Upper lobe of right lung (tissue), 1 donor: ENCODE measurements around the gene THSD4. TPM values are rescaled to one million over a fixed set of nuclear protein-coding genes. Genes with fewer than 3 reads are reported as not detected.

ENCODE experiments used
- ATAC-seq: fragments of 200-7000 bp; cut with Tn5 transposase; one replicate; pipeline ENCODE4 v1.9.1; 2020; ENCODE audit warnings: mild to moderate bottlenecking, moderate library complexity
- DNase-seq: peaks from one replicate; pipeline ENCODE4 v3.0.0-alpha.2; 2020
- H3K27ac ChIP-seq: fragments of 200-600 bp; one replicate; pipeline ENCODE4 v1.8.0; 2022
- H3K27me3 ChIP-seq: fragments of 200-600 bp; one replicate; pipeline ENCODE4 v1.8.0; 2022; ENCODE audit warnings: mild to moderate bottlenecking
- H3K36me3 ChIP-seq: fragments of 200-600 bp; one replicate; pipeline ENCODE4 v1.8.0; 2022
- H3K4me1 ChIP-seq: fragments of 200-600 bp; one replicate; pipeline ENCODE4 v1.8.0; 2022
- H3K4me3 ChIP-seq: fragments of 200-600 bp; one replicate; pipeline ENCODE4 v1.8.0; 2022; ENCODE audit warnings: mild to moderate bottlenecking
- H3K9me3 ChIP-seq: fragments of 200-600 bp; one replicate; pipeline ENCODE4 v1.8.0; 2022
- intact Hi-C: fragments of 100-400 bp; cut with DNase I; formaldehyde crosslinking; loops from one replicate; pipeline ENCODE4 v1.11.0; 2022
- total RNA-seq: library from RNA; stranded (reverse); fragmentation: NEBNext Ultra II Directional; extraction: Animal tissue kit (Norgen Biotek cat#: 25700); gene quantifications from one replicate; pipeline ENCODE4 v1.2.1, GENCODE V29; 2021
- TF ChIP-seq, protein P1 (sequence below): fragments of 200-600 bp; IDR thresholded peaks from one replicate; pipeline ENCODE4 v1.8.0; 2022; ENCODE audit warnings: antibody characterized with exemption
- donor health status: DM: no; HTN: yes; CAD: no; lungs with severe emphysema.

THSD4 gene
- total RNA-seq, 1 donor from 2014 or later = 25.6 TPM

DNA sequence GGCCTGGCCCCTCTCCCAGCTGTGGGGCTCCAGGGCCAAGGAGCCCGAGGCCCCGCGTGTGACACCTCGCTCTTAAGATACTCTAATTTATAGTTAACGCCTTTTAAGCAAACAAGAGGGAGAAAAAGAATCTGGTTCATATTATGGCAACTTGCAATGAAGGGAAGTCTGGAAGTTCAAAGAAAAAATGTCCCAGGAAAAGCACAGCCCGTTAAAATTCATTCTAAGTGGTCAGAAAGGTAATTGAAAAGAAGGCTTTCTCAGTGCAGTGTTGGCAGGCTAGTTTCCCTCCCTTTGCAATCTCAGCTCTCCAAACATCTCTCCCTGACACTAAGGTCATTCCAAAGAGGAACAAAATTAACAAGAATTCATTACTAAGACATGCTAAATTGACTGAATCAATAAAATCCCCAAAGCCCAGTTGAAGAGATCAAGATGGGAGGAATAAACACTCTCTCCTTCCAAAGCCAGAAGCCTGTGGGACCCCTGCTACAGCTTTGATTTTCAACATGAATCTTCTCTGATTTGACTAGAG is 339.3 kb downstream of the THSD4 start:
- DNase-seq (no peak), ATAC-seq (no peak)
- Histone ChIP-seq H3K4me3 (no peak overlapping the region), H3K4me1 (no peaks in the 10 kb centered on the region), H3K9me3 (no peaks in the 10 kb centered on the region), H3K27me3 (no peaks in the 10 kb centered on the region), H3K36me3 (no peaks in the 10 kb centered on the region), H3K27ac (no peak overlapping the region)
- TF ChIP-seq, protein P1, sequence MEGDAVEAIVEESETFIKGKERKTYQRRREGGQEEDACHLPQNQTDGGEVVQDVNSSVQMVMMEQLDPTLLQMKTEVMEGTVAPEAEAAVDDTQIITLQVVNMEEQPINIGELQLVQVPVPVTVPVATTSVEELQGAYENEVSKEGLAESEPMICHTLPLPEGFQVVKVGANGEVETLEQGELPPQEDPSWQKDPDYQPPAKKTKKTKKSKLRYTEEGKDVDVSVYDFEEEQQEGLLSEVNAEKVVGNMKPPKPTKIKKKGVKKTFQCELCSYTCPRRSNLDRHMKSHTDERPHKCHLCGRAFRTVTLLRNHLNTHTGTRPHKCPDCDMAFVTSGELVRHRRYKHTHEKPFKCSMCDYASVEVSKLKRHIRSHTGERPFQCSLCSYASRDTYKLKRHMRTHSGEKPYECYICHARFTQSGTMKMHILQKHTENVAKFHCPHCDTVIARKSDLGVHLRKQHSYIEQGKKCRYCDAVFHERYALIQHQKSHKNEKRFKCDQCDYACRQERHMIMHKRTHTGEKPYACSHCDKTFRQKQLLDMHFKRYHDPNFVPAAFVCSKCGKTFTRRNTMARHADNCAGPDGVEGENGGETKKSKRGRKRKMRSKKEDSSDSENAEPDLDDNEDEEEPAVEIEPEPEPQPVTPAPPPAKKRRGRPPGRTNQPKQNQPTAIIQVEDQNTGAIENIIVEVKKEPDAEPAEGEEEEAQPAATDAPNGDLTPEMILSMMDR = no peak
- intact Hi-C loops = loop anchor here (10.0 kb wide), 2 partner anchors 280 to 340 kb away; partner anchors contain the start of gene THSD4

DNA sequence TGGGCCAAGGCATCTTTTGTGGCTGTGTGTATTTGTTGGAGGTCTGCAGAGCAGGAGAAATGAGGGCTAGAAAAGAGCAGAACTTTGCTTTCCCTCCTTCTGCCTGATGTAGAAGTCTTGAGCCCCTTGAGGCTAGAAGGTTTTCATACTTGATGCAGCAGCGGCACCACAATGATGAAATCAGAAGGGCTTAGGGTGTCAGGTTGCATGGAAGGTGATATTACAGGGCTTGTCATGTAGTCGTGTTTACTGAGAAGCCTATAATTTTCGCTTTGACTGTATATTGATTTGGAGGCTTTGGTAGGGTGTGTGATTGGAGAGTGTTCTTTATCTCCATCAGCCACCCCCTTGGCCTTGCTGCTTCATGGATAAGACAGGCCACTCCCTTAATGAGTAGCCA is 339.8 kb downstream of the THSD4 start:
- intact Hi-C loops = loop anchor here (10.0 kb wide), 2 partner anchors 280 to 340 kb away; partner anchors contain the start of gene THSD4
- no peak for ATAC-seq

DNA sequence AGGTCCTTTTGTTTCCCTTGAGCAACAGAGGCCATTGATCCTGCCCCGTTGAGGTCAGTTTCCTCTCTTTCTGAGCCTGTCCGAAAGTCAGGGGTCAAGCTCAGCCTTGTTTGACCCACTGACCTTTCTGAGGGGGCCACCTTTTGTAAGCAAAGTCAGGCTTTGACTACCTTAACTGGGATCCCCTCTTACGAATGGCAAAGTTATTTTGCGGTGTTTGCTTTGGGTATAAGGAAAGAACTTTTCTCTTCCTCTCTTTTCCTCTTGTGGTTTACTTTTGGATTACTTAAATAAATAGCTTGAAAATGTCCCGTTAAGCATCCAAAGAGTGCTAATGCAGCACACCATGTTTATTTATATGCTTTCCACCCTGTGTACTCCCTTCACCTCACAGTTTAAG is 340.6 kb downstream of the THSD4 start:
- Histone ChIP-seq H3K4me1 (no peaks in the 10 kb centered on the region), H3K9me3 (no peaks in the 10 kb centered on the region), H3K36me3 (no peaks in the 10 kb centered on the region), H3K4me3 (no peak overlapping the region), H3K27me3 (no peaks in the 10 kb centered on the region), H3K27ac (no peak overlapping the region)
- no peak for DNase-seq
- intact Hi-C loops = loop anchor here (10.0 kb wide), 2 partner anchors 279 to 341 kb away; partner anchors contain the start of gene THSD4
- no peak for ATAC-seq
- TF ChIP-seq, protein P1 = no peak

More for the DNA sequence above, 339.8 kb downstream of the THSD4 start:
- no peak for DNase-seq
- no peaks in the 10 kb centered on the region for H3K27me3 ChIP-seq
- H3K9me3 ChIP-seq = no peaks in the 10 kb centered on the region
- no peak overlapping the region for H3K27ac ChIP-seq
- no peaks in the 10 kb centered on the region for H3K4me1 ChIP-seq
- TF ChIP-seq, protein P1 = no peak
- no peak overlapping the region for H3K4me3 ChIP-seq
- no peaks in the 10 kb centered on the region for H3K36me3 ChIP-seq

DNA sequence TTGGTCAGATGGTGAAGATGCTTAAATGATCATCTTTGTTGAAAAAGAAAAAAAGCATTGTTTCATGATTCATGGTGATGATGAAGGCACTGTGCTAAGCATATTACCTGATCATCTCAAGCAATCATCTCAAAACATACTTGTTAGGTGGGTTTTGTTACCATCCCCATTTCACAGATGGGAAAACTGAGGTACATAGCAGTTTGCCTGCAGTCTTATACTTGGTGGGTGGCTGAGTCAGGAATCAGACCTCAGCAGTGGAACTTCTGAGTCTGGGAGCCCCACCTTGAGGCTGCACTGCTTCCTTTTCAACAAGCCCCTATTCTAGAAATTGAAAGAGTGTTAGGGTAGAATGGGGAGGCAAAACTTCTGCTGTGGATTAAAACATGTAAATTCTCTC is 341.1 kb downstream of the THSD4 start:
- Histone ChIP-seq H3K36me3 (no peaks in the 10 kb centered on the region), H3K27me3 (no peaks in the 10 kb centered on the region), H3K4me3 (no peak overlapping the region), H3K27ac (no peak overlapping the region), H3K4me1 (no peaks in the 10 kb centered on the region), H3K9me3 (no peaks in the 10 kb centered on the region)
- ATAC-seq (no peak), DNase-seq (no peak)
- TF ChIP-seq, protein P1 = no peak
- intact Hi-C loops = loop anchor here (10.0 kb wide), 2 partner anchors 278 to 342 kb away; partner anchors contain the start of gene THSD4

DNA sequence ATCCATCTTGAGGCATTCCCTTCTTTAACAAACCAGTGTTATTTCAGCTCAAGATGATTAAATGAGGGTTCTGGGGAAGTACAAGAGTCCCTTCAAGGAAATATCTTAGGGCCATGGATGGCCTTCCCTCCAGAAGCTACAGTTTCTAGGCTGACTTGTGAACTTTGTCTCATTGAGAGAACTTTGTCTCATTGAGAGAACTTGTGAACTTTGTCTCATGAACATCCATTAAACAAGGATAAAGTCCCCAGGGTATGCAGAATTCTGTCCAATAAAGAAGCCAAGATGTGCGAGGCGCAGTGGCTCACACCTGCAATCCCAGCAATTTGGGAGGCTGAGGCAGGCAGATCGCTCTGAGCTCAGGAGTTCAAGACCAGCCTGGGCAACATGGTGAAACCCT is 341.5 kb downstream of the THSD4 start:
- intact Hi-C loops = loop anchor here (10.0 kb wide), 2 partner anchors 278 to 342 kb away; partner anchors contain the start of gene THSD4
- DNase-seq (no peak), ATAC-seq (no peak)
- Histone ChIP-seq H3K36me3 (no peaks in the 10 kb centered on the region), H3K27ac (no peak overlapping the region), H3K4me1 (no peaks in the 10 kb centered on the region), H3K9me3 (no peaks in the 10 kb centered on the region), H3K4me3 (no peak overlapping the region), H3K27me3 (no peaks in the 10 kb centered on the region)
- TF ChIP-seq, protein P1 = no peak
